ENCODE results near the gene IMMT. TPM values are rescaled to one million over a fixed set of nuclear protein-coding genes. Genes with fewer than 3 reads are reported as not detected.

Gene IMMT
- total and polyA plus RNA-seq, 2 donors (not counting 3 experiments of a cell fraction or from before 2014, with no cell fraction given): 35.6 to 112 TPM

DNA sequence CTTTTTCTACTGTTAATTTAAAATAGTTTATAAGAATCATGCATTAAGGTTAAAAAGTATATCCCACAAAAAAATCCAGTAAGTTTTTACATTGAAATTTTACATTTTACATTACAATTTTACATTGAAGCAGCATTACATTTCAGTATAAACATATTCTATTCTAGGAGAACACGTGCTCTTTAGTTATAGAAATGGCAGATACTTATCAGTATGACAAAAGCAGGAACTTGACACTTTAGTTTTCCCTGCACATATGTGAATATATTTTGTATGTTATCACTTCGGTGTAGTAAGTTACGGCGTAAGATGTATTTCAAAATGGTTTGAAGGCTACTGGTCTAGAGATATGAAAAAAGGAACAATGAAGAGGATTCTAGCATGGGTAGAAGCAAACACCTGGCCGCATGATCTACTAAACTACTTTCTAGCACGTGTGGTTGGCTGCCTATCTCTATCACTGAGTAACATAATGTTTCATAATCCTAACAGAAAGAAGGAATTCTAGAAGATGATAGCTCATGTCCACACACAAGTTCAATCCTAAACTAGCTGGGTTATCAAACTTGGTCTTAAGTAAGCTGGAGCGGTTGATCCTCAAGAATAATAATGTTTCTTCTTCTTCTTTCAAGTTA lies 5.4 kb downstream of the IMMT start:
- no peak overlapping the region for H3K9ac ChIP-seq (replicated peaks; ENCODE audit: extremely low read depth, insufficient read depth, low read length)
- no peaks in the 10 kb centered on the region for H3K9me1 ChIP-seq (replicated peaks; ENCODE audit: control insufficient read depth, extremely low read depth, insufficient read depth, low read length)
- no peaks in the 10 kb centered on the region for H3K36me3 ChIP-seq (ENCODE audit: control insufficient read depth in 2 of 2, extremely low read depth in 1 of 2, insufficient read depth in 2 of 2, low read length in 2 of 2)
- no peak for TF ChIP-seq FOS (IDR thresholded peaks at IDR 0.05; ENCODE audit: borderline replicate concordance, insufficient read depth, low read length)
- no peak for TF ChIP-seq POLR2AphosphoS5 (IDR thresholded peaks at IDR 0.05; ENCODE audit: insufficient read depth, low read depth, low read length)
- no peak for TF ChIP-seq CTCF (IDR thresholded peaks at IDR 0.05; ENCODE audit: extremely low read depth in 1 of 2, insufficient read depth in 1 of 2, low read depth in 1 of 2, low read length in 2 of 2)
- TF ChIP-seq, protein P1, sequence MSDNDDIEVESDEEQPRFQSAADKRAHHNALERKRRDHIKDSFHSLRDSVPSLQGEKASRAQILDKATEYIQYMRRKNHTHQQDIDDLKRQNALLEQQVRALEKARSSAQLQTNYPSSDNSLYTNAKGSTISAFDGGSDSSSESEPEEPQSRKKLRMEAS (IDR thresholded peaks at IDR 0.05; ENCODE audit: insufficient read depth, insufficient read length): no peak
- no peak for TF ChIP-seq POLR2A (IDR thresholded peaks at IDR 0.05; ENCODE audit: low read depth, low read length)
- TF ChIP-seq MYC (IDR thresholded peaks at IDR 0.05; ENCODE audit: low read depth, low read length): no peak
- TF ChIP-seq EZH2 (IDR thresholded peaks at IDR 0.05; ENCODE audit: borderline replicate concordance, low read depth, low read length, severe bottlenecking): no peak
- no peak for TF ChIP-seq JUN (IDR thresholded peaks at IDR 0.05; ENCODE audit: borderline replicate concordance, insufficient read depth, insufficient read length, low read depth)
- ChIA-PET CTCF (interaction anchor here (1.6 kb wide), 1 partner anchor 8 kb away, joined by 3 read pairs; no protein-coding TSS in a partner anchor), POLR2A (no interaction called here)
- FAIRE-seq: no peak
- no peak overlapping the region for H3K27ac ChIP-seq (ENCODE audit: insufficient read depth, low read depth, low read length)
- BruUV-seq (replicated peaks): no TSS peak
- H3K4me1 ChIP-seq (ENCODE audit: control insufficient read depth, extremely low read depth, insufficient read depth, low read length): peaks cover 23% of the 10 kb centered on the region
- no peak overlapping the region for H3K4me3 ChIP-seq (replicated peaks in 1 of 3; ENCODE audit: insufficient read depth in 1 of 3, low read depth in 1 of 3, low read length in 3 of 3)
- H3K4me2 ChIP-seq (ENCODE audit: insufficient read depth, low read length): no peak overlapping the region
- H2AFZ ChIP-seq (ENCODE audit: low read depth, low read length): no peak overlapping the region
- peaks cover 2% of the 10 kb centered on the region for H4K20me1 ChIP-seq (replicated peaks; ENCODE audit: control insufficient read depth, extremely low read depth, insufficient read depth, low read length)
- peaks cover 94% of the 10 kb centered on the region for H3K79me2 ChIP-seq (ENCODE audit: control insufficient read depth, insufficient read depth, low read length)
- H3K9me3 ChIP-seq (replicated peaks; ENCODE audit: control insufficient read depth, insufficient read depth, low read length): no peaks in the 10 kb centered on the region
- no peak for DNase-seq (ENCODE audit: low read depth, low spot score)
- H3K27me3 ChIP-seq (ENCODE audit: control insufficient read depth in 2 of 2, insufficient read depth in 2 of 2, low read length in 2 of 2): no peaks in the 10 kb centered on the region
- dilution Hi-C loops (cut with MboI; ENCODE audit: extremely low pct_ligation_motif_present, low sequenced_read_pairs): no loop called here
- intact Hi-C loops (cut with micrococcal nuclease): no loop called here

Data from endothelial cell of umbilical vein (primary cell).